GM12878 (cell line): ENCODE measurements around the gene EIF2B5.

Source experiments
- CREB1 ChIP-seq: IDR thresholded peaks from 2 replicates; pipeline ENCODE4 v1.6.1; 2012; ENCODE audit warnings: low read depth, mild to moderate bottlenecking, inconsistent platforms
- EP300 ChIP-seq, 2 experiments: fragments of 150-350 bp in 1 of 2; IDR thresholded peaks; 2 replicates each; pipeline ENCODE4 v1.6.1; 2011 to 2012; ENCODE audit warnings: low read depth in 2 of 2, low read length in 2 of 2, borderline replicate concordance in 1 of 2, improper control_type of control experiment in 1 of 2, inconsistent platforms in 1 of 2; ENCODE audit not compliant: control insufficient read depth in 1 of 2
- ETV6 ChIP-seq, 2 experiments: fragments of 450-650 bp in 1 of 2; IDR thresholded peaks in 1 of 2; conservative IDR thresholded peaks in 1 of 2; 2 replicates each; pipeline ENCODE4 v1.6.1; 2014; ENCODE audit warnings: antibody characterized with exemption in 1 of 2, borderline replicate concordance in 1 of 2, low read depth in 1 of 2, mild to moderate bottlenecking in 1 of 2, moderate library complexity in 1 of 2
- GABPA ChIP-seq: IDR thresholded peaks from 2 replicates; pipeline ENCODE4 v1.6.1; 2014; ENCODE audit warnings: antibody characterized with exemption, low read depth, mild to moderate bottlenecking, inconsistent platforms
- JUND ChIP-seq: IDR thresholded peaks from 2 replicates; pipeline ENCODE4 v1.6.1; 2012; ENCODE audit warnings: low read depth, mild to moderate bottlenecking, low read length, improper control_type of control experiment, moderate library complexity
- SRF ChIP-seq, 2 experiments: IDR thresholded peaks; 2 replicates each; pipeline ENCODE4 v1.6.1; 2011; ENCODE audit warnings: low read depth in 2 of 2, low read length in 2 of 2, mild to moderate bottlenecking in 1 of 2, moderate library complexity in 1 of 2
- TF ChIP-seq, protein P1 (sequence below), 3 experiments: IDR thresholded peaks in 2 of 3; conservative IDR thresholded peaks in 1 of 3; 2 replicates each; pipeline ENCODE4 v1.5.1; 2011; ENCODE audit warnings: low read depth in 3 of 3, low read length in 3 of 3, mild to moderate bottlenecking in 3 of 3, control low read depth in 2 of 3, moderate library complexity in 2 of 3, inconsistent platforms in 1 of 3, mixed read lengths in 1 of 3; ENCODE audit not compliant: control insufficient read depth in 2 of 3, insufficient read depth in 1 of 3; ENCODE audit errors: extremely low read depth in 1 of 3

DNA sequence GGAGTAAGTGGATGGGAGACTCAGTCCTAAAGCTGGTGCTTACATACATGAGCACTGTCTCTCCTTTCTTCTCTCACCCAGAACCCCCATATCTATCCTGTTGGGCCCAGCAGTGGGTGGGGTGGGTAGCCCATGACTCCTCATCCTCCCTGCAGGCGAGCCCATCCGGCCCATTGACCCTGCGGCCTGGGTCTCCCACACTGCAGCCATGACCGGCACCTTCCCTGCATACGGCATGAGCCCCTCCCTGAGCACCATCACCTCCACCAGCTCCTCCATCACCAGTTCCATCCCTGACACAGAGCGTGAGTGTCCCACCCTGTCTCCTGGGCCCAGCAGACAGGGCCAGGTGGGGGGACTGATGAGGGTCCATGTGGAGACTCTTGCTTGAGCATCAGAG is 31.5 kb downstream of the EIF2B5 start:
- TF ChIP-seq, protein P1, sequence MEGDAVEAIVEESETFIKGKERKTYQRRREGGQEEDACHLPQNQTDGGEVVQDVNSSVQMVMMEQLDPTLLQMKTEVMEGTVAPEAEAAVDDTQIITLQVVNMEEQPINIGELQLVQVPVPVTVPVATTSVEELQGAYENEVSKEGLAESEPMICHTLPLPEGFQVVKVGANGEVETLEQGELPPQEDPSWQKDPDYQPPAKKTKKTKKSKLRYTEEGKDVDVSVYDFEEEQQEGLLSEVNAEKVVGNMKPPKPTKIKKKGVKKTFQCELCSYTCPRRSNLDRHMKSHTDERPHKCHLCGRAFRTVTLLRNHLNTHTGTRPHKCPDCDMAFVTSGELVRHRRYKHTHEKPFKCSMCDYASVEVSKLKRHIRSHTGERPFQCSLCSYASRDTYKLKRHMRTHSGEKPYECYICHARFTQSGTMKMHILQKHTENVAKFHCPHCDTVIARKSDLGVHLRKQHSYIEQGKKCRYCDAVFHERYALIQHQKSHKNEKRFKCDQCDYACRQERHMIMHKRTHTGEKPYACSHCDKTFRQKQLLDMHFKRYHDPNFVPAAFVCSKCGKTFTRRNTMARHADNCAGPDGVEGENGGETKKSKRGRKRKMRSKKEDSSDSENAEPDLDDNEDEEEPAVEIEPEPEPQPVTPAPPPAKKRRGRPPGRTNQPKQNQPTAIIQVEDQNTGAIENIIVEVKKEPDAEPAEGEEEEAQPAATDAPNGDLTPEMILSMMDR (IDR thresholded peaks at IDR 0.05 in 2 of 3, conservative IDR thresholded peaks at IDR 0.05 in 1 of 3; ENCODE audit: control insufficient read depth in 2 of 3, extremely low read depth in 1 of 3, insufficient read depth in 1 of 3, low read depth in 3 of 3, low read length in 3 of 3): no peak
- no peak for TF ChIP-seq JUND
- no peak for TF ChIP-seq SRF (IDR thresholded peaks at IDR 0.05; ENCODE audit: low read depth in 2 of 2, low read length in 2 of 2)
- no peak for TF ChIP-seq EP300 (IDR thresholded peaks at IDR 0.05; ENCODE audit: borderline replicate concordance in 1 of 2, control insufficient read depth in 1 of 2, low read depth in 2 of 2, low read length in 2 of 2)
- no peak for TF ChIP-seq GABPA
- no peak for TF ChIP-seq ETV6 (conservative IDR thresholded peaks at IDR 0.05 in 1 of 2, IDR thresholded peaks at IDR 0.05 in 1 of 2; ENCODE audit: borderline replicate concordance in 1 of 2, low read depth in 1 of 2)
- TF ChIP-seq CREB1: no peak
